PFSK-1 (cell line): ENCODE data around the gene GLYATL3.

Experiments used
- TAF1 ChIP-seq: IDR thresholded peaks from 2 replicates; pipeline ENCODE4 v1.6.1; 2012; ENCODE audit warnings: low read length, control low read depth, borderline replicate concordance; ENCODE audit not compliant: insufficient read depth
- TF ChIP-seq, protein P1 (sequence below), 2 experiments: IDR thresholded peaks; 2 replicates each; pipeline versions ENCODE4 v1.6.1 to v1.8.0; 2011 to 2012; ENCODE audit warnings: low read depth in 2 of 2, low read length in 2 of 2, control low read depth in 1 of 2, inconsistent platforms in 1 of 2, mild to moderate bottlenecking in 1 of 2, moderate library complexity in 1 of 2; ENCODE audit not compliant: insufficient read depth in 1 of 2

- no peak for TF ChIP-seq TAF1
- TF ChIP-seq, protein P1, sequence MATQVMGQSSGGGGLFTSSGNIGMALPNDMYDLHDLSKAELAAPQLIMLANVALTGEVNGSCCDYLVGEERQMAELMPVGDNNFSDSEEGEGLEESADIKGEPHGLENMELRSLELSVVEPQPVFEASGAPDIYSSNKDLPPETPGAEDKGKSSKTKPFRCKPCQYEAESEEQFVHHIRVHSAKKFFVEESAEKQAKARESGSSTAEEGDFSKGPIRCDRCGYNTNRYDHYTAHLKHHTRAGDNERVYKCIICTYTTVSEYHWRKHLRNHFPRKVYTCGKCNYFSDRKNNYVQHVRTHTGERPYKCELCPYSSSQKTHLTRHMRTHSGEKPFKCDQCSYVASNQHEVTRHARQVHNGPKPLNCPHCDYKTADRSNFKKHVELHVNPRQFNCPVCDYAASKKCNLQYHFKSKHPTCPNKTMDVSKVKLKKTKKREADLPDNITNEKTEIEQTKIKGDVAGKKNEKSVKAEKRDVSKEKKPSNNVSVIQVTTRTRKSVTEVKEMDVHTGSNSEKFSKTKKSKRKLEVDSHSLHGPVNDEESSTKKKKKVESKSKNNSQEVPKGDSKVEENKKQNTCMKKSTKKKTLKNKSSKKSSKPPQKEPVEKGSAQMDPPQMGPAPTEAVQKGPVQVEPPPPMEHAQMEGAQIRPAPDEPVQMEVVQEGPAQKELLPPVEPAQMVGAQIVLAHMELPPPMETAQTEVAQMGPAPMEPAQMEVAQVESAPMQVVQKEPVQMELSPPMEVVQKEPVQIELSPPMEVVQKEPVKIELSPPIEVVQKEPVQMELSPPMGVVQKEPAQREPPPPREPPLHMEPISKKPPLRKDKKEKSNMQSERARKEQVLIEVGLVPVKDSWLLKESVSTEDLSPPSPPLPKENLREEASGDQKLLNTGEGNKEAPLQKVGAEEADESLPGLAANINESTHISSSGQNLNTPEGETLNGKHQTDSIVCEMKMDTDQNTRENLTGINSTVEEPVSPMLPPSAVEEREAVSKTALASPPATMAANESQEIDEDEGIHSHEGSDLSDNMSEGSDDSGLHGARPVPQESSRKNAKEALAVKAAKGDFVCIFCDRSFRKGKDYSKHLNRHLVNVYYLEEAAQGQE (IDR thresholded peaks at IDR 0.05; ENCODE audit: insufficient read depth in 1 of 2, low read depth in 2 of 2, low read length in 2 of 2), result no peak
Measured at GRCh38 chr6:49541210-49541724, 41.5 kb downstream of the GLYATL3 start.
